Bronchial epithelial cell (primary cell): ENCODE measurements around the gene CHRNA9. TPM values are rescaled to one million over a fixed set of nuclear protein-coding genes. Genes with fewer than 3 reads are reported as not detected.
A peak's percentile ranks its signal among the peaks of the same experiment; 100 is the strongest.

Source experiments
- DNase-seq: peaks from one replicate; pipeline ENCODE4 v3.0.0-alpha.2; 2010; ENCODE audit warnings: low read depth
- FAIRE-seq: peaks from 2 replicates; lab custom pipeline; 2011; peaks lifted over from hg19 to GRCh38; lab: Jason Lieb, UNC
- H3K27me3 ChIP-seq: 2 replicates; pipeline ENCODE4 v1.5.1; 2011; ENCODE audit warnings: low read length; ENCODE audit not compliant: control insufficient read depth, insufficient read depth
- H3K36me3 ChIP-seq: 2 replicates; pipeline ENCODE4 v1.5.1; 2011; ENCODE audit warnings: low read length; ENCODE audit not compliant: control insufficient read depth, insufficient read depth
- H3K4me3 ChIP-seq: 2 replicates; pipeline ENCODE4 v1.5.1; 2011; ENCODE audit warnings: mild to moderate bottlenecking, low read depth, low read length, control low read depth
- total RNA-seq: library from RNA; depleted of rRNA; stranded (reverse); fragments of >200 nt; gene quantifications from 2 replicates; pipeline ENCODE4 v1.2.1, GENCODE V29; 2014
- TF ChIP-seq, protein P1 (sequence below): IDR thresholded peaks from 2 replicates; pipeline ENCODE4 v1.5.1; 2011; ENCODE audit warnings: mild to moderate bottlenecking, moderate library complexity, low read length, control low read depth, inconsistent platforms; ENCODE audit not compliant: insufficient read depth, severe bottlenecking

CHRNA9 gene
- total RNA-seq, 1 donor from 2014 or later = 0.26 TPM

- FAIRE-seq = no peak
- no peak overlapping the region for H3K4me3 ChIP-seq
These were observed 23.3 kb upstream of the CHRNA9 start for GRCh38 chr4:40311811-40312346.

GRCh38 chr4:40314951-40315350 lies 20.2 kb upstream of the CHRNA9 start:
- no peak for FAIRE-seq
- DNase-seq = peak; percentile 77

More at GRCh38 chr4:40311811-40312346, 23.3 kb upstream of the CHRNA9 start:
- TF ChIP-seq, protein P1, sequence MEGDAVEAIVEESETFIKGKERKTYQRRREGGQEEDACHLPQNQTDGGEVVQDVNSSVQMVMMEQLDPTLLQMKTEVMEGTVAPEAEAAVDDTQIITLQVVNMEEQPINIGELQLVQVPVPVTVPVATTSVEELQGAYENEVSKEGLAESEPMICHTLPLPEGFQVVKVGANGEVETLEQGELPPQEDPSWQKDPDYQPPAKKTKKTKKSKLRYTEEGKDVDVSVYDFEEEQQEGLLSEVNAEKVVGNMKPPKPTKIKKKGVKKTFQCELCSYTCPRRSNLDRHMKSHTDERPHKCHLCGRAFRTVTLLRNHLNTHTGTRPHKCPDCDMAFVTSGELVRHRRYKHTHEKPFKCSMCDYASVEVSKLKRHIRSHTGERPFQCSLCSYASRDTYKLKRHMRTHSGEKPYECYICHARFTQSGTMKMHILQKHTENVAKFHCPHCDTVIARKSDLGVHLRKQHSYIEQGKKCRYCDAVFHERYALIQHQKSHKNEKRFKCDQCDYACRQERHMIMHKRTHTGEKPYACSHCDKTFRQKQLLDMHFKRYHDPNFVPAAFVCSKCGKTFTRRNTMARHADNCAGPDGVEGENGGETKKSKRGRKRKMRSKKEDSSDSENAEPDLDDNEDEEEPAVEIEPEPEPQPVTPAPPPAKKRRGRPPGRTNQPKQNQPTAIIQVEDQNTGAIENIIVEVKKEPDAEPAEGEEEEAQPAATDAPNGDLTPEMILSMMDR = no peak
- DNase-seq = peak; percentile 72
- Histone ChIP-seq H3K27me3 (no peaks in the 10 kb centered on the region), H3K36me3 (no peaks in the 10 kb centered on the region)

DNA sequence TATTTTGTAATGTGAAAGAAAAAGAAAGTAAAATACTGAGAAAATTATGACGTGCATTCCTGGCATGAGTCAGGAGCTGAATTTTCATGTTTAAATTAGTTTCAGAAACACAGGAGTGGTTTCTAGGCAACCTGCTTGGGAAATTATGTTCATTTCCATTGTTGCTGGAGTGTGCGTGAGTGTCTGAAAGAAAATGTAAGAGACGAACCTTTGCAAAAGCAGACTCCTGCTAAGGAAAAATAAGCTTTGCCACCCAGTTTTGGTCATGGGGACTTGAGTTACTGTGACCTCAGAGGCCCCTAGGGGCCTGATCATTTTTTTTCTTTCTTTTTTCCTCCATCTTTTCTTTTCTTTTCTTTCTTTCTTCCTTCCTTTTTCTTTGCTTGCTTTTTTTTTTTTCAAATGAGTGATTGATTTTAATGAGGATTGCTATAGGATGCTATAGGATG lies 18.8 kb upstream of the CHRNA9 start:
- FAIRE-seq (no peak), DNase-seq (peak; percentile 95)
- Histone ChIP-seq H3K36me3 (no peaks in the 10 kb centered on the region), H3K27me3 (no peaks in the 10 kb centered on the region), H3K4me3 (peak overlapping the region; percentile 36)
- TF ChIP-seq, protein P1 = no peak

More at GRCh38 chr4:40314951-40315350, 20.2 kb upstream of the CHRNA9 start:
- TF ChIP-seq, protein P1 = no peak
- Histone ChIP-seq H3K4me3 (no peak overlapping the region), H3K27me3 (no peaks in the 10 kb centered on the region), H3K36me3 (no peaks in the 10 kb centered on the region)

DNA sequence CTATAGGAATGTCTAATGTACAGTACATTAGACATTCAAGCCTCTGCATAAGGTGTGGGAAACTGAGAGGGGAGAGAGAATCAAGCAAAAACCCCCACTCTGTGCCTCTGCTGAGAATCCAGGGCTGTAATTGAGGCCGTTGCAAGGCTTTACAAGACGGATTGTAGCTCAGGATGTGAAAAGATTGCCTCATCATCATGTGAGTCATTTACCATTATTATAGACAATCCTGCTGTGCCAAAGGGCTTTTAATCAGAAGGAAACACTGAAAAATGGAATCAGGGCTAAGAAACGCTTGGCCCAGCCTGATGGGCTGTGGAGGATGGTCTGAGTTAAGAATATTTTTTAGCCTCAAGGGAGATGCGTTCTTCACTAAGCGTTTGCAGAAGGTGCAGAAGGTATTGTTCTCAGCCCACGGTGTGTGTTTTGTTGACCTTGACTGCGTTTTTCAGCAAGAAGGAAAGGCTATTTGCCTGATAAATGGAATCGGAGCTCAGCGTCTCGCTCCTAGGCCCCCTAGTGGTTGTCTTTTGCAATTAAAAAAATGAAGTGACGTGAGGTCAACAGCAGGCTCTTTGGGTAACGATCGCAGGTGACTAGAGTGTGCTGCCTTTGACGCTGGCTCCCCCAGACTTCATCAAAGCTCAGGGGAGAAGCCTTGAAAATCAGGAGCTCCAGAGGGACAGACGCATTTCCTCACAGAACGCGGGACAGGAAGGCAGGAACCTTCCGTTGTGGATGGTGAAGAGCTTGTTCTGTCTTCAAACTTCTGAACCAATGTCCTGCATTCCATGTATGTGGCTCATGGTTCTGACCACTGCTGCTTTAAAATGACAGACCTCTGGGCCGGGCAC lies 18.1 kb upstream of the CHRNA9 start:
- H3K27me3 ChIP-seq = no peaks in the 10 kb centered on the region
- FAIRE-seq (no peak), DNase-seq (peak; percentile 97)
- peak overlapping the region; percentile 36 for H3K4me3 ChIP-seq
- TF ChIP-seq, protein P1 = peak; percentile 80
- no peaks in the 10 kb centered on the region for H3K36me3 ChIP-seq

GRCh38 chr4:40317916-40318658 lies 17.0 kb upstream of the CHRNA9 start:
- peak; percentile 51 for DNase-seq
- no peak overlapping the region for H3K4me3 ChIP-seq
- TF ChIP-seq, protein P1 = no peak
- FAIRE-seq = no peak
- H3K27me3 ChIP-seq = no peaks in the 10 kb centered on the region
- H3K36me3 ChIP-seq = no peaks in the 10 kb centered on the region
